A673 (cell line): Measurements from ENCODE around the gene GALNT18. TPM values are rescaled to one million over a fixed set of nuclear protein-coding genes. Genes with fewer than 3 reads are reported as not detected.

Experiments
- BruUV-seq: library from RNA; stranded (reverse); fragments of 400-500 nt; replicated peaks from 2 replicates; lab custom pipeline; 2021; lab: Mats Ljungman, UMichigan
- CTCF ChIA-PET: fragments of 300-600 bp; sonication (Branson Sonifier 250); formaldehyde crosslinking; loops from one replicate; lab custom pipeline; 2022; ENCODE audit warnings: antibody characterized with exemption; lab: Charles Lee
- POLR2A ChIA-PET: fragments of 300-600 bp; sonication (Branson Sonifier 250); formaldehyde crosslinking; loops from one replicate; lab custom pipeline; 2022; ENCODE audit warnings: antibody characterized with exemption; ENCODE audit not compliant: low non-redundant PET; lab: Charles Lee
- DNase-seq: peaks from one replicate; pipeline ENCODE4 v3.0.0-alpha.2; 2015; ENCODE audit warnings: low spot score
- H3K27ac ChIP-seq: fragments of 200-600 bp; sonication (generic); 2 replicates; pipeline ENCODE4 v1.5.1; 2016; ENCODE audit warnings: mixed run types, low read depth, mild to moderate bottlenecking, mixed read lengths, antibody characterized with exemption, low read length; ENCODE audit not compliant: poor library complexity, severe bottlenecking
- H3K27me3 ChIP-seq: fragments of 200-600 bp; sonication (generic); replicated peaks from 2 replicates; pipeline ENCODE4 v1.6.1; 2017; ENCODE audit warnings: mixed run types, low read depth, mild to moderate bottlenecking, mixed read lengths, antibody characterized with exemption, low read length; ENCODE audit not compliant: insufficient read depth, poor library complexity
- H3K36me3 ChIP-seq: fragments of 200-600 bp; sonication (generic); 2 replicates; pipeline ENCODE4 v1.6.1; 2016; ENCODE audit warnings: mixed run types, mild to moderate bottlenecking, mixed read lengths, antibody characterized with exemption, low read length; ENCODE audit not compliant: insufficient read depth, poor library complexity, severe bottlenecking
- H3K4me1 ChIP-seq: fragments of 200-600 bp; sonication (generic); 2 replicates; pipeline ENCODE4 v1.6.1; 2017; ENCODE audit warnings: mixed run types, mild to moderate bottlenecking, mixed read lengths, antibody characterized with exemption, low read length; ENCODE audit not compliant: insufficient read depth, poor library complexity, severe bottlenecking
- H3K4me3 ChIP-seq: fragments of 200-600 bp; sonication (generic); 2 replicates; pipeline ENCODE4 v1.5.1; 2016; ENCODE audit warnings: low read depth, mixed run types, mild to moderate bottlenecking, mixed read lengths, low read length; ENCODE audit not compliant: poor library complexity, severe bottlenecking
- H3K9me3 ChIP-seq: fragments of 200-600 bp; sonication (generic); 2 replicates; pipeline ENCODE4 v1.6.1; 2016; ENCODE audit warnings: mixed run types, low read depth, mild to moderate bottlenecking, mixed read lengths, antibody characterized with exemption, low read length; ENCODE audit not compliant: poor library complexity, severe bottlenecking
- EZH2 ChIP-seq: fragments of 200-600 bp; sonication (generic); IDR thresholded peaks from 2 replicates; pipeline ENCODE4 v1.6.1; 2017; ENCODE audit warnings: borderline replicate concordance, low read depth, mild to moderate bottlenecking, mixed read lengths, antibody characterized with exemption, low read length; ENCODE audit not compliant: poor library complexity, severe bottlenecking
- intact Hi-C: fragments of 100-400 bp; cut with micrococcal nuclease; formaldehyde crosslinking; loops from one replicate; pipeline ENCODE4 v1.10.0; 2022; ENCODE audit not compliant: unreplicated experiment
- total RNA-seq: library from RNA; stranded (reverse); gene quantifications from 2 replicates; pipeline ENCODE4 v1.2.3, GENCODE V29; 2021
- TF ChIP-seq, protein P1 (sequence below): fragments of 300-800, 200-600 bp; sonication (generic); conservative IDR thresholded peaks from 2 replicates; pipeline ENCODE4 v1.5.1; 2017; ENCODE audit warnings: low read depth, mild to moderate bottlenecking, antibody characterized with exemption, low read length, moderate library complexity, mixed read lengths

The GALNT18 gene
- total RNA-seq, 1 experiment from 2014 or later, result 0.37 TPM

GRCh38 chr11:11391796-11392463 lies 229.9 kb downstream of the GALNT18 start:
- no peak overlapping the region for H3K27ac ChIP-seq
- POLR2A ChIA-PET, result no interaction called here
- H3K27me3 ChIP-seq, result no peaks in the 10 kb centered on the region
- H3K4me1 ChIP-seq, result no peaks in the 10 kb centered on the region
- no peaks in the 10 kb centered on the region for H3K9me3 ChIP-seq
- CTCF ChIA-PET, result no interaction called here
- no TSS peak for BruUV-seq
- TF ChIP-seq, protein P1, sequence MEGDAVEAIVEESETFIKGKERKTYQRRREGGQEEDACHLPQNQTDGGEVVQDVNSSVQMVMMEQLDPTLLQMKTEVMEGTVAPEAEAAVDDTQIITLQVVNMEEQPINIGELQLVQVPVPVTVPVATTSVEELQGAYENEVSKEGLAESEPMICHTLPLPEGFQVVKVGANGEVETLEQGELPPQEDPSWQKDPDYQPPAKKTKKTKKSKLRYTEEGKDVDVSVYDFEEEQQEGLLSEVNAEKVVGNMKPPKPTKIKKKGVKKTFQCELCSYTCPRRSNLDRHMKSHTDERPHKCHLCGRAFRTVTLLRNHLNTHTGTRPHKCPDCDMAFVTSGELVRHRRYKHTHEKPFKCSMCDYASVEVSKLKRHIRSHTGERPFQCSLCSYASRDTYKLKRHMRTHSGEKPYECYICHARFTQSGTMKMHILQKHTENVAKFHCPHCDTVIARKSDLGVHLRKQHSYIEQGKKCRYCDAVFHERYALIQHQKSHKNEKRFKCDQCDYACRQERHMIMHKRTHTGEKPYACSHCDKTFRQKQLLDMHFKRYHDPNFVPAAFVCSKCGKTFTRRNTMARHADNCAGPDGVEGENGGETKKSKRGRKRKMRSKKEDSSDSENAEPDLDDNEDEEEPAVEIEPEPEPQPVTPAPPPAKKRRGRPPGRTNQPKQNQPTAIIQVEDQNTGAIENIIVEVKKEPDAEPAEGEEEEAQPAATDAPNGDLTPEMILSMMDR, result no peak
- TF ChIP-seq EZH2, result no peak
- no peak overlapping the region for H3K4me3 ChIP-seq
- intact Hi-C loops, result no loop called here
- no peaks in the 10 kb centered on the region for H3K36me3 ChIP-seq
- peak; percentile 24 for DNase-seq

DNA sequence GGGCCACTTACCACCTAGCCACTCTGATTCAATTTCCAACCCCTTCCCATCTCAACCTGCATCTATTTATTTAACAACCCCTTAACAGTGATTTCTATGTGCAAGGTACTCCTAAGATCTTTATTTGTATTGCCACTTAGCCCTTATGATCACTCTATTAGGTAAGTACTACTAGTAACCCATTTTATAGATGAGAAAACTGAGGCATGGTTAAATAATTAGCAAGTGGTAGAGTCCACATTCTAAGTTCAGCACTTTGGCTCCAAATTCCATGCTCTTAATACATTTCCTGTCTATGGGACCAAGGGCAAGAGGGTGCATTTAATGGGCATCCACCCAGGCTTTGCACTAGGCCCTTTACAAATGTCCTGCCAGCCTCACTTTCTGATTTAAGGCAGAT lies 230.6 kb downstream of the GALNT18 start:
- ChIA-PET POLR2A (no interaction called here), CTCF (no interaction called here)
- Histone ChIP-seq H3K4me1 (no peaks in the 10 kb centered on the region), H3K9me3 (no peaks in the 10 kb centered on the region), H3K27me3 (no peaks in the 10 kb centered on the region), H3K36me3 (no peaks in the 10 kb centered on the region), H3K27ac (no peak overlapping the region), H3K4me3 (no peak overlapping the region)
- intact Hi-C loops, result no loop called here
- TF ChIP-seq, protein P1, result no peak
- TF ChIP-seq EZH2, result no peak
- no peak for DNase-seq
- no TSS peak for BruUV-seq

GRCh38 chr11:11390068-11390771 lies 231.6 kb downstream of the GALNT18 start:
- DNase-seq, result no peak
- H3K9me3 ChIP-seq, result no peaks in the 10 kb centered on the region
- intact Hi-C loops, result no loop called here
- H3K4me1 ChIP-seq, result no peaks in the 10 kb centered on the region
- no peak overlapping the region for H3K4me3 ChIP-seq
- TF ChIP-seq, protein P1, result no peak
- no peak for TF ChIP-seq EZH2
- H3K27ac ChIP-seq, result no peak overlapping the region
- ChIA-PET CTCF (no interaction called here), POLR2A (no interaction called here)
- H3K27me3 ChIP-seq, result no peaks in the 10 kb centered on the region
- BruUV-seq, result no TSS peak
- no peaks in the 10 kb centered on the region for H3K36me3 ChIP-seq
